Hair follicle dermal papilla cell (primary cell): Measurements from ENCODE around the gene GATA3. TPM values are rescaled to one million over a fixed set of nuclear protein-coding genes. Genes with fewer than 3 reads are reported as not detected.

Experiments
- total RNA-seq: library from RNA; depleted of rRNA; stranded (reverse); fragments of >200 nt; gene quantifications from 2 replicates; pipeline ENCODE4 v1.2.3, GENCODE V29; 2012

GATA3 gene
- total RNA-seq = not detected in 2 replicates

GRCh38 chr10:8054494-8055407, at the start of gene GATA3:
TSS of gene GATA3 (plus strand) at chr10:8054688. CDS start at chr10:8055656, 968 bp downstream.

Other genes with a start within 250 kb of the GATA3 start
- 2.1 and 2.3 TPM in 2 replicates for gene TAF3, start 236.2 kb upstream of the GATA3 start, total RNA-seq